ENCODE data around the gene SLC25A44.

DNA sequence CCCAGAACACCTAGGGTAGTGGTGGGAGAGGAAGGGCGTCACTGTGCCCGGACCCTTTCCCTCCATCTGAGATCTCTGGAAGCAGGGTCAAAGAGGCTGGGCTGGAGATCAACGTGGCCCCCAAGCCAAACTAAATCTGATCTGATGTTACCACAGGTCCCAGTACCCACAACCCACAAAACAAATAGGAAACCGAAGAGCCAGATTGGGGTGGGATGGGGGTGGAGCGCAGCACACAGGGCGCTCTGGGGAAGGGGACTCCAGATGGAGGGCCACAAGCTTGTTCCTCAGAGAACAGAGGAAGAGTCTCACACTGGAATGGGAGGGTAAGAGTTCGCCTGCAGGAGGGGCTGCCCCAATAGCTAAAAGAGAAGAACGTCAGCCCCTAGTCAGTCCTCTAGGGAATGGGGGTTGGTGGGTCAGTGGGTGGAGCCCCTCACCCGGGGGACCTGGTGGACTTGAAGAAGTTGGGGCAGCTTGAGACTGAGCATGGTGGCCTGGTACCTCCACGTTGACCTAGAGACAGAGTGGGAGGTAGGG lies 52.4 kb downstream of the SLC25A44 start:
- no peak for TF ChIP-seq POLR2A (IDR thresholded peaks at IDR 0.05; ENCODE audit: low read depth, low read length)
- no peak for TF ChIP-seq TAF1 (IDR thresholded peaks at IDR 0.05; ENCODE audit: borderline replicate concordance, low read depth, low read length)
- TF ChIP-seq POLR2AphosphoS5 (IDR thresholded peaks at IDR 0.05; ENCODE audit: low read depth, low read length), result no peak; the same call in 1 of the 2 replicates
